HG03280 (cell line): ENCODE measurements around the gene MOB3B.
A peak's percentile ranks its signal among the peaks of the same experiment; 100 is the strongest.
"Not testable (repeated sequence)": the region's sequence is repeated elsewhere in the genome, so short reads cannot be mapped to it uniquely, and the experiment has no call there.

Experiments
- ATAC-seq: cut with Tn5 transposase; IDR thresholded peaks from one replicate; pipeline ENCODE4 v1.9.1; 2021; ENCODE audit warnings: mild to moderate bottlenecking, moderate library complexity; ENCODE audit not compliant: unreplicated experiment

The MOB3B gene

DNA sequence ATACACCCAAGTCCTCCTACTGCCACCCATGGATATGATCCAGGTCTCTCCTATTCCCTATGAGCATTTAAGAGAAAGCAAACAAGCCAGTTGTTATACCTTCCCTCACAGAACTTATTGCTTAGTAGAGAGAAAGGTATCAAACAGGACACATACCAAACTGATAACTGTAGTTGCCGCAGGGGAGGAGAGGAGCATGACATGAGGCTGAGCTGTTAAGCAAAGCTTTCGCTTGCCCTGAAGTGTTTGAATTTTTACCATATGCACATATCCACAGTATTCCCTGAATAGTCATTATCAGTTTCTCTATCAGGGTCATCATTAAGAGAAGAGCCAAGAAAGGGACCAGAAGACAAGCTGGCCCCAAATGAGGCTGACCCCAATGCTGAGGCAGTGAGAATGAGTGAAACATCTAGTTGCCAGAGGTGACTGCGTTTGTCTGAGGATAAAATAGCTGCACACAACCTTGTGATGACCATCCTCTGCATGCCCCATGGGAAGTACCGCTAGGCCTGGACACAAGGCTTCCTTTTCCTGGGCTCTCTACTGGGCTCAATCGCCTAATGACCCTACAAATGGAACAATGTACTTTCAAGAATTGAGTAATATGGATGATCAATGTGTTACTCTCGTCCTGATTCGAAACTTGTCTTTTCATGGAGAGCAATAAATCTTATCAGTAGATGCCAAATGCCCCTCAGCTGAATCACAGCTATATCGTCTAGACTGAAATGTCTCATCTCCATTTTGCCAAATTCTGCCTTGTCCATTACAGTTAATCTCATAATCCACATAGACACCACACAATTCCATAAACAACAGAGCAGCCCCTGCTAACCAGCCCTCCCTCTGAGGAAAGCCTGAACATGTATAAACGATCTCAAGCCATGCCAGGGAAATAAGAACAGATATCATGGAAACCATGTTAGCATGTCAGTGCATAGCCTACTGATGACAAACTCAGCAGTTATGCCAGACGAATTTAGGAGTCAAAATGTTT, 9.8 kb downstream of the MOB3B start:
- no peak for ATAC-seq

DNA sequence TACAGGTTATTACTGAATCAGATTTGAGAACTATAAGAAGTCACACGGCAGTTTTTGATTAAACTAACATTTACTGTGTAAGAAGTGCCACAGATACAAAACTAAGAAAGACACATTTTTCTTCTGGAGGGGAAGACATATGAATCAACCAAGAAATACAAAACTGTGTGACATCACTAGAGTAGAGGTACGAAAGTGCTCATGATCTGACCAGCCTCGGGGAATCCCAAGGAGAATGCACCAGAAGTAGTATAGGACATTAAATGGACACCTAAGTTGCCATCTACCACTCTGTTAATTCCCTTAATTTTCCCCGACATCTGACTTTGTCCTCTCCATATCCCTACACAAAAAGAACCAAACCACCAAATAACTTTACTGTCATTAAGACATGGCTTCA, 10.8 kb downstream of the MOB3B start:
- no peak for ATAC-seq

DNA sequence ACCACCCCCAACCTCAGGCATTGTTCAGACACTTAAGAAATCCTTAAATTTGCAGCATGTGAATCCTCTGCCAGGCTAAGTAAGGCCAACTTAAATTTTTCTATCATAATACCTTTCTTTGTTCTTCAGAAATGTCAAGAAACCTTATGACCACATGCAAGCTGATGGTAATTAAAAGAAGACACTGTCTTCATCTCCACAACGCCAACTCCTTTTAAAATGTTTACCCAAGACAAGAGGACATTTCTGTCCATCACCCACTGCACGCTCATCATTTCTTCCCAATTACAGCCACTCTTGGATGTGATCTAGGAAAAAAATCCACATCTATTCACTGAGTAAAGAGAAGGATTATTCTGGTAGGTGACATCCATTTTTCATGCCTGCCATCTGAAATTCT, 11.6 kb downstream of the MOB3B start:
- no peak for ATAC-seq

GRCh38 chr9:27514551-27514950, 15.1 kb downstream of the MOB3B start:
- ATAC-seq, result no peak

DNA sequence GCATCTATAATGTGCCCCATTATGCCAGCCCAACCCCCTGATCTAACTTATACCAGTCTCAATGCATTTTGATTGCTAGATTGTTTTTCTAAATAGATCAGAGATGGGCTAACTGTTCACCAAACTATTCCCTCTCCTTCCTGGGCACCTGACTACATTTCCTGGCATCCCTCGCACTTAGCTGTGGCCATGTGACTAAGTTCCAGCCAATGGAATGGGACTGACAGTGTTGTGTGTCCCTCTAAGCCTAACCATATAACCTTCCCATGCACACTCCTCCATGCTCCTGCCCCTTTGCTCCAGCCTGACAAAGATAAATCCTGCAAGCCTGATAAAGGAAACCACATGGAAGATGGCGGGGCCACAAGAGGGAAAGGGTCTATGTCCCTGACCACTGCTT, 17.8 kb downstream of the MOB3B start:
- ATAC-seq, result no peak

GRCh38 chr9:27510780-27511179, 18.8 kb downstream of the MOB3B start:
- ATAC-seq, result no peak

DNA sequence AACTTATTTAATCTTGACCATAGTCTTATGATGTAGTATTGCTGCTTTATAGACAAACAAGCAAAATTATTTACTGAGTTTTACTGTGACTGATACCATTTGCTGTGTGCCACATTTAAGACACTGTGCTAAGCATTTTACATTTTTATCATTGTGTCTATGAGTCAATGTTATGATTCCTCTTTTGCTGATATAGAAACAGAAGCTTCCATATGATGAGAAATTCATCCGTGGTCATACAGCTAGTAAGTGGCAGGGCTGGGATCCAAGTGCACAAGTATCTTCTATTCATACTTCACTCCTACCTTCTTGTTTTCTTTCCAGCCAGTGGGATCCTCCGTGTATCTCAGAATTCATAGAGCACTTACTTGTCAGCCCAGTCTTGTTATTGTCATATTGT, 22.6 kb downstream of the MOB3B start:
- ATAC-seq, result no peak

- ATAC-seq, result no peak
Measured at GRCh38 chr9:27505744-27506161, 23.9 kb downstream of the MOB3B start.

GRCh38 chr9:27504259-27504658, 25.4 kb downstream of the MOB3B start:
- no peak for ATAC-seq

- no peak for ATAC-seq
Measured at GRCh38 chr9:27503623-27504022, 26.0 kb downstream of the MOB3B start.

GRCh38 chr9:27500902-27501301, 28.7 kb downstream of the MOB3B start:
- ATAC-seq, result not testable (repeated sequence)

- no peak for ATAC-seq
Measured at GRCh38 chr9:27499451-27499850, 30.2 kb downstream of the MOB3B start.

GRCh38 chr9:27497883-27498417, 31.7 kb downstream of the MOB3B start:
- no peak for ATAC-seq

DNA sequence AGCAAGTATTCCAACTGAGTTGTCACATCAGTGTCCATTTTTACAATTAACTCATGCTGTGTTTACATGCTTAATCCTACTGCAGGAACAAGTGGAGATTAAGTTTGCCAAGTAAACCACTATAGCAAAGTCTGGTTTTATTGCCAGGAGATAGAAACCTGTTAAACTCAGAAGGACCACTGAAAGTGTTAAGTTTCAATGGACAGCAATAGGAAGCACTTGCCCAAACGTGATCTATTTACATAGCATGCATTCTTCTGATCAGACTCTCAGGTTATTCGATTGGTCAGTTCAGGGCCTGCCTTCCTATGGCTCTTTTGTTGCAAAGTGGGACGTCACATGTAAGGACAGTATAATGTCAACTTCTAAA, 33.5 kb downstream of the MOB3B start:
- ATAC-seq, result no peak

- no peak for ATAC-seq
Measured at GRCh38 chr9:27495480-27496134, 34.0 kb downstream of the MOB3B start.

- ATAC-seq, result no peak
Measured at GRCh38 chr9:27491154-27491553, 38.5 kb downstream of the MOB3B start.

GRCh38 chr9:27489087-27489876, 40.3 kb downstream of the MOB3B start:
- peak; percentile 91 for ATAC-seq

GRCh38 chr9:27487927-27488326, 41.7 kb downstream of the MOB3B start:
- no peak for ATAC-seq

- no peak for ATAC-seq
Measured at GRCh38 chr9:27487128-27487640, 42.4 kb downstream of the MOB3B start.

GRCh38 chr9:27485158-27485557, 44.5 kb downstream of the MOB3B start:
- ATAC-seq, result peak; percentile 69

DNA sequence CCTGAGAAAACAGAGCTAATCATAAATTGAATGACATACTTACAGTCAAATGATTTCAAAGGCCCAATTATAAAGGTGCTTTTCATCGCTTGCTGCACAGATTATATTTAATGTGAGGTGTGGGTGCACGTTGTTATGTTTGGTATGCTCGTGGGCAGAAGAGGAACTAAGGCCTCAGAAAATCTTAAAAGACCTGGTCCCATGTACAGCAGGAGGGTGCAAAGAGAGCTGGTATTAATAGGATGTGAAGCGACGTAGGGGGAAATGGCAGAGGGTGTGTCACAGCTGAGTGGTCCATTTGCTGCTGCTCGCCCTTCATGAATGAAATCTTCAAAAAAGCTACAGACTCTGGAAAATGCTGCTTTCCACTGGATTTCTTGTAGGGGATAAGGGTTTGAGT, 46.0 kb downstream of the MOB3B start:
- no peak for ATAC-seq
